Measurements from ENCODE around the gene ZFY.

Gene ZFY

GRCh38 chrY:2934861-2935715, at the start of gene ZFY:
TSS of gene ZFY (plus strand) at chrY:2935381. CDS start at chrY:2953937, 18,556 bp downstream.
- no peak for DNase-seq

- no peak for DNase-seq
Observed at GRCh38 chrY:2885880-2886279, 49.3 kb upstream of the ZFY start.

- DNase-seq, result no peak
Observed at GRCh38 chrY:2887386-2887785, 47.8 kb upstream of the ZFY start.

DNA sequence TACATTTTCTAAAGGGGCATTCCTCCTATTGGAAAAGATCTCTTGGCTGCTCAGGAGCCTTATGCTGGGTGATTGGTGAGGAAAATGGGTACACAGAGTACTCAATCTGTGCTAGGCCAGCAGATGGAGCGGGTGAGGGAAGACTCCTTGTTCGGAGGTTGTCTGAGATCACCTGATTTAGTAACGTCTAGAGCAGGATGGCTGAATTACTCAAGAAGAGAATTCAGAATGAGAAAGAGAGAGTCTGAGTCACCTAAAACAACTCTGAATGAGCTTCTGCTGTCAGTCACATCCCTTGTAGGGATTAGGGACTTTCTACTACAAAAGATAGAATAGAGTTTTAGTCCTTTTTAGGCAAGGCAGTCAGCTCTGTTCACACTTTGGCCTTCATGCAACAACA, 47.2 kb upstream of the ZFY start:
- DNase-seq, result no peak

DNA sequence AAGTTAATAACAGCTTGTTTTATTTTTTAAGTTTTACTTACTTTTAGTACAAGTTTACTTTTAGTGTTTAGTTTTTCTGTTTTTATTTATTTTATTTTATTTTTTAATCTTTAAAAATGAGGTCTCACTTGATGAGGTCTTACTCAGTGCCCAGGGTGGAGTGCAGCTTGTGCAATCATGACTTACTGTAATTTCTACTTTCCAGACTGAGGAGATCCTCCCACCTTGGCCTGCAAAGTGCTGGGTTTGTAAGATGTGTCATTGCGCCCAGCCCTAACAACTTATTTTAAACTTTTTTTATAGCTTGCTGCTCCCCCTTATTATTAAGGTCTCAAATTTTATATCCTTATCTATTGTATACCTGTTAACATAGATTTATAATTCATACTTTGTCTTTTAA, 41.7 kb upstream of the ZFY start:
- no peak for DNase-seq

DNA sequence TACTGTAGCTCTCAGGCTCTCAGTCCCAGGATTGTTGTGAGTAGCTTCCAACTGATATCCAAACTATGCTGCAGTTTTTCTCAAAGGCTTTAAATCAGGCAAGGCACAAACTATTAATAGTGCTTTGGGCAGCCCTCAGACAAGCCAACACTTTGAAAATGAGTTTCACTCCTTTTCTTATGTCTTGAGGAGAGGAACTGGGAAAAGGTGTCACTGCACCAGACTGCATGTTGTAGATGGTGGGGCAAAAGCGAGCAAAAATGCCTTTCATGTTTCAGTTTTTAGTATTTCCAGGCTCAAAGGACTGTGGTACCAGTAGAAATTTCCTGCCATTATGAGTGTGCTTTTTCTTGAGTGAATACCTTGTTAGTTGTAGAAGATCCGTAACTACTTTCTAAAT, 39.1 kb upstream of the ZFY start:
- no peak for DNase-seq

- no peak for DNase-seq
Observed at GRCh38 chrY:2907356-2907755, 27.8 kb upstream of the ZFY start.

DNA sequence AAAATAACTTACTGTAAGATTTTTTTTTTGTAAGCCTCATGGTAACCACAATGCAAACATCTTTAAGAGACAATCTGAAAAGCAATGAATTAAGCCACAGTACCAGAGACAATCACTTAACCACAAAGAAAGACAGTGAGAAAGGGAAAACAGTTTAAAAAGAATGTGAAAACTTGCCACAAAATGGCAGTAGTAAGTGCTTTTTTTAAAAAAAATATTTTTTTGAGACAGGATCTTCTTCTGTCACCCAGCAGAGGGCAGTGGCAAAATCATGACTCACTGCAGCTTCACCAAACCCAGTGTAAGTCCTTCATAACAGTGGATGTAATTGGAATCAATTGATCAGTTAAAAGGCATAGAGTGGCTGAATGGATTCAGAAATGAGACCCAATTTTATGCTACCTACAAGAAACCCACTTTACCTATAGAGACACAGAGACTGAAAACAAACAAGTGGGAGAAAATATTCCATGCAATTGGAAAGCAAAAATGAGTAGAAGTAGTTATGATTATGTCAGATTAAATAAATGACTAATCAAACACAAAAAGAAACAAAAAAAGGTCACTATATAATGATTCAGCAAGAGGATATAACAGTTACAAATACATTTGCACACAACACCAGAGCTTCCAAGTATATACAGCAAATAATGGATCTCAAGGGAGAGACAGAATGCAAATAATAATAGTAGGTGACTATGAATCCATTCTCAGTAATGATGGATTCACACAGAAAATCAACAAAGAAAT, 21.9 kb upstream of the ZFY start:
- DNase-seq, result no peak

GRCh38 chrY:2934078-2934477, 1.1 kb upstream of the ZFY start:
- no peak for DNase-seq

DNA sequence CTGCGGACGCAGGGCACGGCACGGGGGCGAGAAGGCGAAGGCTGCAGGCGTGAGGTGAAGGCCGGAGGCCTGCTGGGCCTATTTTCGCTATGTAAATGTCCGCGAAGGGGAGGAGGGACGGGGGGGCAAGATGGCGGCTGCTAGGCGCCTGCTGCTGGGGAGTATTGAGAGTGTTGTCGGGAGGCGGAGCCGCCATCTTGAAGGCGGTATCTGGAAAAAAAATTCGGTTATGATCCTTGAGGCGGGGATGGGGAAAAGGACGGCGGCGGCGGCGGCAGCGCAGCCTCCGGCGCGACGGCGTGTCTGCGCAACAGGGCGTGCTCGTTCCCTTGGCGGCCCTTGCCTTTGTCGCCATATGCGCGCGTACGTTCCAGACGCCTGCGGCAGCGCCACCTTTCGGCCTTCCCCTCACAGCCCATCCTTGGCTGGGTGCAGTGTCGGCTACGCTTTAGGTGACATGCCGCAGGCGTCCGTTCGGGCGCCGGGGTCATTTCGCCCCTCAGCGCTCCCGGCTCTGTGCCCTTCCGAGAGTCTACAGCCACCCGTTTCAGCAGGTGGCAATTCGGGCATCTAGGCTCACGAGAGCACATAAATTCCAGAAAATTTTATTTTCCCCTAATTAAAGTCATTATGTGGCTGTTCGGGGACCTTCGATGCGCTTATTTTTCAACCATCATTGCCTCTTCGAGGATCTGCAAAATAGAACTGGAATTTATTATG, 695 bp downstream of the ZFY start:
- DNase-seq, result no peak

DNA sequence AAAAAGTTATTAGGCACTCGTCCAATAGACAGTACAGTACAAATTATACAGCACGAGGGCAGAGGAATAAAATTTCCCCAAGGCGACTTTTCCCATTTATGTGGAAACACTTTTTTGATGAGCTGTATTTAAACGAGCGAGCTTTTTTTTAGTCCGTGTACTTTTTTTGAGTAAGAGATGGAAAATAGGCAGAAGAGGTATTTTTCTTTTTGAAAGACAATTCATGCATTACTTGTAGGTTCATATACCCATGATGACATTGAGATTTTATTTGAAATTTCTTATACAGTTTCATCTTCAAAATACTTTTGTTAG, 1.2 kb downstream of the ZFY start:
- no peak for DNase-seq

- DNase-seq, result no peak
Observed at GRCh38 chrY:2937149-2937548, 2.0 kb downstream of the ZFY start.

- DNase-seq, result no peak
Observed at GRCh38 chrY:2949590-2950252, 14.5 kb downstream of the ZFY start.

GRCh38 chrY:2950655-2951054, 15.5 kb downstream of the ZFY start:
- DNase-seq, result no peak

DNA sequence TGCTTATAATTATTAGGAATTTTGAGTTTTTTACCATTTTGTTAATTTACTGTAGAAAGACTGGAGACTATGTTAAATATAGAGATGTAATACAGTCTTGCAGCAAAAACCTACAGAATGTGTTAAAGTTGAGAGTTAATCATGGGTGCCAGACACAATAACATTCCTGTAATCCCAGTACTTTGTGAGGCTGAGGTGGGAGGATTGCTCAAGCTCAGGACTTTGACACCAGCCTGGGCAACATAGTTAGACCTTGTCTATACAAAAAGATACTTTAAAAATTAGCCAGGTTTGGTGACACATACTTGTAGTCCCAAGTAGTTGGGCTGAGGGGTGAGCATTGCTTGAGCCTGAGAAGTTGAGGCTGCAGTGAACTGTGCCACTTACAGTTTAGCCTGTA, 17.7 kb downstream of the ZFY start:
- DNase-seq, result no peak

DNA sequence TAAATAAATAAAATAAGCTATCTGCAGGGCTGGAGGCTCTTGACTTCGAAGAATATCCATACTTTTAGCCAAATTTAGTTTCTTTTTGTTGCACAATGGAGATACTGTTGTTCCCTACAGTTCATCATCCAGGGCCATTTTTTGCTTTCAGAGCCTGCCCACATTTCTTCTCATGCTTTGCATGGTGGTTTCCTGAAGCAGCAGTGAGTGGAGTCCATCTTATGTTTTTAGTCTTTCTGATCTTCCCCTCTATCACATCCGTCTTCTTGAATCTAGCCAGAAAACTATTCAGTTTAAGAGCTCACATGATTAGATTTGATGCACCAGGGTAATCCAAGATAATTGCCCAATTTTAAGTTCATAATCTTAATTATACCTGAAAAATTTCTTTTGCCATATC, 19.6 kb downstream of the ZFY start:
- no peak for DNase-seq

DNA sequence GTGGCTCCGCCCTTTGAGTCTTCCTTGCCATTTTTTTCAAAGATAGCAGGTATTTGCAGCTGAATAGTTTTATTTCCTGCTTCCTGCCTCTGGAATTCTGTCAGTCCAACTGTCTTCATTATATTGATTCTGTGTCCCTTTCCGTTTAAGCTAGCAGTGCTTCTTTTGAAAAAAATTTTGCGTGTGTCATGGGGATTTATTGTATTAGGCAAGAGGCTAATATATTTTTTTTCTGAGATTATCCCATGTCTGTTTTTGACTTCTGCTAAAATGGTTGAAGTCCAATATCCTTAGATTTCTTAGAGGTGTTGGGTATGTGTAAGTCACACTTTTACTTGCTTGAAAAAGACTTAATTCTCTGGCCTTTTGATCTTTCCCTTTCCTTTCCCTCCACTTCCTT, 20.4 kb downstream of the ZFY start:
- DNase-seq, result no peak

DNA sequence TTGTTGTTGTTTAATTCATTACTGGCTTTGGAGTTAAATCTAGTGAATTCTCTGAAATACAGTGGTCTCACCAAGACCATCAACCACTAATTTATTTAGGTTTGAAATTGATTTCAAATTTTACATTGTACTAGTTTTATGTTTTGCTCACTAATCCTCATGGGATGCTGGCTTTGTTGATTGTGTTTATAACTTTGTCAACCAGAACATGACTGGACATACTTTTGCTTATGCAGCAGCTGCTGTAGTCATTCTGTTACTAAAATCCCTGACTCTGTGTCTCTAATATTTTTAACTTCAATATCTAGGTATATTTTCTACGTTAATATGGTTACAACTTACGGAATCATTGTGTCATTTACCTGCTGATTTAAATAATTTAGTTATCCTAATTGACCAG, 26.9 kb downstream of the ZFY start:
- DNase-seq, result no peak

GRCh38 chrY:2964814-2965213, 29.6 kb downstream of the ZFY start:
- no peak for DNase-seq

DNA sequence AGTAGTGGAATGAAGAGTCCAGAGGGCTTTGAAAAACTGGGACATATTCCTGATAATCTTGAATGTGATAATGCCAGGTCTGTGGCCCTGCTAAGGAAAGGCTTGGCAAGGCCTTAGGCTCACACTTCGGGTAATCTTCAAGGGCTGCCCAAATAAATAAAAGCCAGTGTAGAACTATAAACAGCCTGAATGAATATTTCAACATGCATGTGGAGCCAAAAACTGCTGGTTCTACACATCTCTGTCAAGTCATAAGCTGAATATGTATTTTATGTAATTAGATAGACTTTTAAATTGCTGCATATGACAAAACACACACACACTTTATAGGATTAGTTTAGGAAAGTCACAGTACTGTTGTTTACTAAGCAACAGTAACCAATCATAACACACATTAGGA, 30.4 kb downstream of the ZFY start:
- no peak for DNase-seq

GRCh38 chrY:2969561-2969960, 34.4 kb downstream of the ZFY start:
- DNase-seq, result no peak

- no peak for DNase-seq
Observed at GRCh38 chrY:2972708-2973107, 37.5 kb downstream of the ZFY start.

DNA sequence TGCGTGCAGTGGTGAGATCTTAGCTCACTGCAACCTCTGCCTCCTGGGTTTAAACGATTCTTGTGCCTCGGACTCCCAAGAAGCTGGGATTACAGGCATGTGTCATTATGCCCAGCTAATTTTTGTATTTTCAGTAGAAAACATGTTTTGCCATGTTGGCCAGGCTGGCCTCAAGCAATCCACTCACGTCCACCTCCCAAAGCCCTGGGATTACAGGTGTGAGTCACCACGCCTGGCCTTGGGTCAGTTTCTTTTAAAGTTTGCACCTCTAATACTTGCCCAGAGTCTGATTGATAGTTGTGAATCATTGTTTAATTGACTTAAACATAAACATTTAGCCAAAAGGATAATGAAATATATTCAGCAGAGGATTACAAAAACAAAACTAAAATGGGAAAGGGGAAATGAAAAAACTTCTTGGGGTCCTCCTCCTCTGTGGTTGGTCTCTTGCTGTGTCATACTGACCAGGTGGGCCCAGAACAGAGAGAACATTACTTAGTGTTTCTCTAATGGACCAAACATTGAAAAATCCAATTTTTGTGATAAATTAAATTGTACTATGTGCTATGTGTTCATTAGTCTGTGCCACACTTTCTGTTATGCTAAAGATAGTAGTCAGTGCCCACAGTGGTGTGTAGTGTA, 38.0 kb downstream of the ZFY start:
- DNase-seq, result no peak
